T-helper 2 cell treated with Interferon-gamma antibody and Interleukin-4, amounts not matched to agents 5 μg/mL and 100 μg/mL, for 36 hours (primary cell): ENCODE measurements around the gene TEAD1.

Experiments used
- DNase-seq: peaks from one replicate; pipeline ENCODE4 v3.0.0; 2021; ENCODE audit warnings: low spot score
- H3K27ac Mint-ChIP-seq: one replicate; pipeline ENCODE4 v1.8.0; 2021; ENCODE audit warnings: mild to moderate bottlenecking, mixed read lengths
- H3K27me3 Mint-ChIP-seq: one replicate; pipeline ENCODE4 v1.8.0; 2021; ENCODE audit warnings: low read depth, mixed read lengths
- H3K36me3 Mint-ChIP-seq: one replicate; pipeline ENCODE4 v1.8.0; 2021; ENCODE audit warnings: low read depth, mixed read lengths
- H3K4me1 Mint-ChIP-seq: one replicate; pipeline ENCODE4 v1.8.0; 2021; ENCODE audit warnings: low read depth, mixed read lengths
- H3K4me3 Mint-ChIP-seq: one replicate; pipeline ENCODE4 v1.8.0; 2022; ENCODE audit warnings: mild to moderate bottlenecking, moderate library complexity, mixed read lengths
- H3K9me3 Mint-ChIP-seq: one replicate; pipeline ENCODE4 v1.8.0; 2021; ENCODE audit warnings: mixed read lengths

TEAD1 gene

GRCh38 chr11:12735262-12735661 is 61.0 kb downstream of the TEAD1 start:
- H3K27ac Mint-ChIP-seq: no peak overlapping the region
- H3K4me3 Mint-ChIP-seq: no peak overlapping the region
- H3K27me3 Mint-ChIP-seq: peaks cover 7% of the 10 kb centered on the region
- no peak for DNase-seq
- H3K4me1 Mint-ChIP-seq: no peaks in the 10 kb centered on the region
- H3K9me3 Mint-ChIP-seq: no peaks in the 10 kb centered on the region
- H3K36me3 Mint-ChIP-seq: no peaks in the 10 kb centered on the region

DNA sequence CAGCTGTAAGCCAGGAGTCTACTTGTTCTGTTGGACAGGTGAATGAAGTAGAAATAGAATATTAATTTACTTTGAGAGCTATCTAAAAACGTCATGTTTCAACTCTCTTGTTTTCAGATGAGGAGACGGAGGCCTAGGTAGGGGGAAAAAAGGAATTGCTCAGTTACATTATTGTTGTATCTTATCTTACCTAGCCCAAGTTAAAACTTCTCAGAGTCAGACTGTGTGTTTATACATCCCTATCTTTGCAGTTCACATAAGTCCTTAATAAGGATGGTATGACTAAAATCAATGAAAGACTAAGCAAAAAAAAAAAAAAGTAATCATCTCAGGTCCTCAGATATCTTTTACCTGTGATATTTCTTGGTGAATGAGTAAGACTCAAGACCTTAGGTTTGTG is 62.8 kb downstream of the TEAD1 start:
- no peak overlapping the region for H3K4me3 Mint-ChIP-seq
- no peak overlapping the region for H3K27ac Mint-ChIP-seq
- H3K4me1 Mint-ChIP-seq: no peaks in the 10 kb centered on the region
- H3K36me3 Mint-ChIP-seq: no peaks in the 10 kb centered on the region
- no peaks in the 10 kb centered on the region for H3K9me3 Mint-ChIP-seq
- peaks cover 7% of the 10 kb centered on the region for H3K27me3 Mint-ChIP-seq
- DNase-seq: no peak

DNA sequence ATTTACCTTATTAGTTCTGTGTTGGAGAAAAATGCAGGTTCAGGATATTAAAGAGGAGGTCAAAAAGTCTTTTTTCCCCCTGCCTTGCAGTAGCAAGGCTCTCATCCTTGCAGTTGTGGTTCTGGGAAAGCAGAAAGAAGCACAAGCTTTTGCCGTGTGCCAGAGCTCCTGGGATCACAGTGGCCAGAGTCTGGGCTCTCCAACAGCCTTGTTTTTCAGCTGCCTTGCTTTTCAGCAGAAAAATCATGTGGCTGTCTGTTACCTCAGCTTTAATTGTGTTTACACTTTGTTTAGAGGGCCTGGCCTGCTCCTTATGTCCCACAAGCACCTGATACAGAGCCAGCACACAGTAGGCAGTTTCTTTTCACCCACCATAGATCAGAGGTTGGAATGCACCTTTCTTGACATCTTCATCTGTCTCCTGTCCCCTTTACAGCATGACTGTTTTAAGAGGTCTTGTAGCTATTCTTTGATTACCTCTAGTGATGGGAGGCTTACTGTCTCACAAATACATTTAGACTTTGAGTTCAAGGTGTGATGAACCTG is 67.5 kb downstream of the TEAD1 start:
- H3K36me3 Mint-ChIP-seq: no peaks in the 10 kb centered on the region
- H3K27me3 Mint-ChIP-seq: peaks cover 14% of the 10 kb centered on the region
- H3K27ac Mint-ChIP-seq: no peak overlapping the region
- DNase-seq: no peak
- H3K9me3 Mint-ChIP-seq: no peaks in the 10 kb centered on the region
- no peak overlapping the region for H3K4me3 Mint-ChIP-seq
- H3K4me1 Mint-ChIP-seq: no peaks in the 10 kb centered on the region

DNA sequence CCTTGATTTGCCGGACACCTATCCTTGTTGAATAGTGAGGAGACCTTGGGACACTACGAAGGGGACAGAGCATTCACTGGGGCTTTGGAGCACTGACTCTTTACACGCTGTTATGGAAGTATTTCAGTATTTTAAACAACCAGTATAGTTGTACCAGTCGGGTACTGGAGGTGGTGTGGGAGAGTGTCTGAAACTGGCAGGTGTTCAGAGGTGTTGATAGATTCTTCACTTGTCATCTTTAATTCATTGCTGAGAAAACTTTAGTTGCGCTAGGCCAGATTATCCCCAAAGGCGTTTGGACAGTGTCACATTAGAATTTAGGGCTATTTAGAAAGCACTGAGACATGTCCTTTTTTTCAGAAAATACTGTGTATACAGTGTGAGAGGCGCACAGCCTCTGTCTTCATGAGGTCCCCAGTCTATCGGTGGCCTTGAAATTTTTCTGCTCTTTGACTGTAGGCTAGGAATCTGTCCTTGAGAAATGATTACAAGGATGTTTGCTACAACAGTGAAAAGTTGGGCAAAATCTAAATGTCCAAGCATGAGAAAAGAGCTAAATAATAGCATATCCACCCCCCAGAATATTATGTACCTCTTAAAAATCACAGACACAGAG is 69.7 kb downstream of the TEAD1 start:
- Mint-ChIP-seq H3K27ac (no peak overlapping the region), H3K4me3 (no peak overlapping the region), H3K4me1 (no peaks in the 10 kb centered on the region), H3K27me3 (peaks cover 15% of the 10 kb centered on the region), H3K36me3 (no peaks in the 10 kb centered on the region), H3K9me3 (no peaks in the 10 kb centered on the region)
- no peak for DNase-seq

- no peaks in the 10 kb centered on the region for H3K4me1 Mint-ChIP-seq
These were observed 70.7 kb downstream of the TEAD1 start for GRCh38 chr11:12744826-12745502.

DNA sequence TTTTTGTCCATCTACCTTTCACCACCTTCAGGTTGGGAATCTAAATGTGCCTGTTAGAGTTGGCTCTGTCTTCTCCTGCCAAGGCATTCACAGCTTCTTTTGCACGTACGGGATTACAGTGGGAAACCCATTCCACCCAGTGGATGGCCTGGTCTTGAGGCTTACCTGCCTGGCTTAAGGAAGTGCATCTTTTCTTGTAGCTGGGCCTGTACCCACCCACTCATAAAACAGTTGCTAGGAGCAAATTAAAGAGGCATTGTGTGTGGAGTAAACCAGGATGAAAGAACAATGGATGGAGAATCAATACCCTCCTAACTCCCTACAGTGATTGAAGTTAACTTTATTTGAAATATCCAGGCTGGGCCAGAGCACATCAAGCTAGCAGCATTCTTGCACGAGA is 71.6 kb downstream of the TEAD1 start:
- Mint-ChIP-seq H3K4me3 (no peak overlapping the region), H3K4me1 (no peaks in the 10 kb centered on the region), H3K27me3 (peaks cover 15% of the 10 kb centered on the region), H3K36me3 (no peaks in the 10 kb centered on the region), H3K27ac (no peak overlapping the region), H3K9me3 (no peaks in the 10 kb centered on the region)
- no peak for DNase-seq

More at GRCh38 chr11:12744826-12745502, 70.7 kb downstream of the TEAD1 start:
- Mint-ChIP-seq H3K36me3 (no peaks in the 10 kb centered on the region), H3K9me3 (no peaks in the 10 kb centered on the region), H3K4me3 (no peak overlapping the region), H3K27ac (no peak overlapping the region), H3K27me3 (peaks cover 15% of the 10 kb centered on the region)
- DNase-seq: no peak

GRCh38 chr11:12746593-12747097 is 72.4 kb downstream of the TEAD1 start:
- Mint-ChIP-seq H3K27ac (no peak overlapping the region), H3K4me1 (no peaks in the 10 kb centered on the region), H3K4me3 (no peak overlapping the region), H3K27me3 (peaks cover 15% of the 10 kb centered on the region), H3K36me3 (no peaks in the 10 kb centered on the region), H3K9me3 (no peaks in the 10 kb centered on the region)
- no peak for DNase-seq

- Mint-ChIP-seq H3K27me3 (peaks cover 13% of the 10 kb centered on the region), H3K4me3 (no peak overlapping the region), H3K4me1 (no peaks in the 10 kb centered on the region), H3K9me3 (no peaks in the 10 kb centered on the region), H3K27ac (no peak overlapping the region), H3K36me3 (no peaks in the 10 kb centered on the region)
- no peak for DNase-seq
These were observed 74.3 kb downstream of the TEAD1 start for GRCh38 chr11:12748561-12748960.

DNA sequence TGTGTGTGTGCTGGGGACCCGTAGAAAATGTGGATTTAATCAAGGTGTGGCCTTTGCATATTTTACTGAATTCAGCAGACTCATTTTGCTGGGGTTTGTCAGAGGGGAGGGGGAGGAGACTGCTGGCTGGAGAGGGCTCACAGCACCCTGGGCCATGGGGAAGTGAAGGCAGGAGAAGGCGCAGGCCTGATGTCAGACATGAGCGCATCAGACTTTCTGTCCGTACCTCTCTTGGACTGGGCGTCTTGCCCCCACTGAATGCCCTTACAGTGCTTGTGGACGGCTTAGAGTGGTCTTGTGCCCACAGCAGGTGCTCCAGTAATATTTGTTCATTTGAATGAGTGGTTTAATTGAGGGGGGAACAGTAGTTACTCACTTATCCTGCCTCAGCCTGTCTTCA is 75.2 kb downstream of the TEAD1 start:
- no peaks in the 10 kb centered on the region for H3K4me1 Mint-ChIP-seq
- DNase-seq: no peak
- H3K36me3 Mint-ChIP-seq: no peaks in the 10 kb centered on the region
- no peak overlapping the region for H3K4me3 Mint-ChIP-seq
- H3K27me3 Mint-ChIP-seq: peaks cover 9% of the 10 kb centered on the region
- no peak overlapping the region for H3K27ac Mint-ChIP-seq
- H3K9me3 Mint-ChIP-seq: no peaks in the 10 kb centered on the region

DNA sequence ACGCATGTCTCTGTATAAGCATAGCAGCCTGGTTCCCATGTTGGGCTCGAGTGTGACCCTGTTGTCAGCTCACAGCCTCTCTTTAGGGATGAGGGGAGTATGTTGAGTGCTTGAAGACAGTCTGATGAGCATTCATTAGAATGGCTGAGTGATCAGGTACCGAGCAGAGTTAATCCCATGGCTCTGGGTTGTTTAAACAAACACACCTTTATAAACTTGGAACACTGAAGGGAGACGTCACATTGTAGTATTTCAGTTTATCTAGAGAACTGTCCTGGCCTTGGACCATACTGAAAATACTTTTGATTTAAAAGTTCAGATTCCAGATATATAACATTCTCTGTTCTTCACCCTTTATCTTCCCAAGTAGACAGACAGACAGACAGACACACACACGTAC is 76.0 kb downstream of the TEAD1 start:
- no peak overlapping the region for H3K27ac Mint-ChIP-seq
- H3K27me3 Mint-ChIP-seq: peaks cover 9% of the 10 kb centered on the region
- H3K4me3 Mint-ChIP-seq: no peak overlapping the region
- DNase-seq: no peak
- H3K4me1 Mint-ChIP-seq: no peaks in the 10 kb centered on the region
- no peaks in the 10 kb centered on the region for H3K9me3 Mint-ChIP-seq
- no peaks in the 10 kb centered on the region for H3K36me3 Mint-ChIP-seq

DNA sequence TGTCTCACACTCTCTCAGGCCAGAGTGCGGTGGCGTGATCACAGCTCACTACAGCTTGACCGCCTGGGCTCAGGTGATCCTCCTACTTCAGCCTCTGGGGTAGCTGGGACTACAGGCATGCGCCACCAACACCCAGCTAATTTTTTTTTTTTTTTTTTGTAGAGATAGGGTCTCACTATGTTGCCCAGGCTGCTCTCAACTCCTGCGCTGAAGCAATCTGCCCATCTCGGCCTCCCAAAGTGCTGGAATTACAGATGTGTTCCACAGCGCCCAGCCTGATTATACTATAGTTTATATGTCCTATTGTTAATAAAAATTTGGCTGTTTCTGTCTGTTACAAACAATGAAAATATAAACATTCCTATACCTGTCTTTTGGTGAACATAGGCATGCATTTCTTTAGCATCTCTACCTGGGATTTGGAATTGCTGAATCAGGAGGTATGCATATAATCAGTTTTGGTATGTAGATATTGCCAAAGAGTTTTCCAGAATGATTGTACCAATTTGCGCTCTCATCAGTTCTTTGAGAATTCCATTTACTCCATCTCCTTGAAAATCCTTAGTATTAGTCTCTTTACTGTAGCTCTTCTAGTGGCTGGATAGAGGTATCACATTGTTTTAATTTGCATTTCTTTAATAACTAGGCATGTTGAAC is 78.8 kb downstream of the TEAD1 start:
- Mint-ChIP-seq H3K4me3 (no peak overlapping the region), H3K36me3 (no peaks in the 10 kb centered on the region), H3K4me1 (no peaks in the 10 kb centered on the region), H3K9me3 (no peaks in the 10 kb centered on the region), H3K27me3 (peaks cover 14% of the 10 kb centered on the region), H3K27ac (no peak overlapping the region)
- DNase-seq: no peak

- H3K4me1 Mint-ChIP-seq: no peaks in the 10 kb centered on the region
- peaks cover 9% of the 10 kb centered on the region for H3K27me3 Mint-ChIP-seq
- no peak overlapping the region for H3K27ac Mint-ChIP-seq
- no peaks in the 10 kb centered on the region for H3K9me3 Mint-ChIP-seq
- no peak for DNase-seq
- no peaks in the 10 kb centered on the region for H3K36me3 Mint-ChIP-seq
- H3K4me3 Mint-ChIP-seq: no peak overlapping the region
These were observed 79.8 kb downstream of the TEAD1 start for GRCh38 chr11:12754021-12754420.

DNA sequence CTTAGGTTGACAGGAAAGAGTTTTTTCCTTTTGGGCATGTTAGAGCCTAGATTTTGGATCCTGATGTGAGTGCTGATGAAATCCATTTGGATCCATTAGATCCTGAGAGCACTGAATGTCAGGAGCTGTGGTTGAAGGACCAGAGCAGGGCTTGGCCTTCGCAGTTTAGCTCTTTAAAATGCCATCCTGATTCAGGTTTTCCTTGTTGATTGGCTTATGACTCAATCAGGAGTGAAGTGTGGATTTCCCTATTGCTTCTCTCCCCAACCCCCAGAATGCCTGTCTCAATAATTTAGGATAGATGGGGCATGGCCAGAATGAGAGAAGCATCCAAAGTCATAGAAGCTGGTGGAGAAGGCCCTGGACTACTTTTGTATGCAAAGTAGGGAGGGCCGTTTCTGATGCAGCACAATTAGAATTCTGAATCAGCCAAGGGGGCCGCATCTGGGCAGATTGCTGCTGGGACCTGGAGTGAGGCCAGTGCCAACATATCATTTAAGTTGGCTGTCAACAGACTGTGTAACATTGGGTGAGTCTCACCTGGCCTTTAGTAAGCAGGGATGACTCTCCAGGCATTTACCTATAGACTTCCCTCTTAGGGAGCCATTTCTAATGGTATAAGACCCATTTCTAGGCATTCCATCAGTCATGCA is 80.5 kb downstream of the TEAD1 start:
- Mint-ChIP-seq H3K4me1 (no peaks in the 10 kb centered on the region), H3K27me3 (peaks cover 9% of the 10 kb centered on the region), H3K27ac (no peak overlapping the region), H3K9me3 (no peaks in the 10 kb centered on the region), H3K4me3 (no peak overlapping the region), H3K36me3 (no peaks in the 10 kb centered on the region)
- DNase-seq: no peak
